ENCODE data around the gene MYL12A.
"Not testable (repeated sequence)": the region's sequence is repeated elsewhere in the genome, so short reads cannot be mapped to it uniquely, and the experiment has no call there.

MYL12A gene

DNA sequence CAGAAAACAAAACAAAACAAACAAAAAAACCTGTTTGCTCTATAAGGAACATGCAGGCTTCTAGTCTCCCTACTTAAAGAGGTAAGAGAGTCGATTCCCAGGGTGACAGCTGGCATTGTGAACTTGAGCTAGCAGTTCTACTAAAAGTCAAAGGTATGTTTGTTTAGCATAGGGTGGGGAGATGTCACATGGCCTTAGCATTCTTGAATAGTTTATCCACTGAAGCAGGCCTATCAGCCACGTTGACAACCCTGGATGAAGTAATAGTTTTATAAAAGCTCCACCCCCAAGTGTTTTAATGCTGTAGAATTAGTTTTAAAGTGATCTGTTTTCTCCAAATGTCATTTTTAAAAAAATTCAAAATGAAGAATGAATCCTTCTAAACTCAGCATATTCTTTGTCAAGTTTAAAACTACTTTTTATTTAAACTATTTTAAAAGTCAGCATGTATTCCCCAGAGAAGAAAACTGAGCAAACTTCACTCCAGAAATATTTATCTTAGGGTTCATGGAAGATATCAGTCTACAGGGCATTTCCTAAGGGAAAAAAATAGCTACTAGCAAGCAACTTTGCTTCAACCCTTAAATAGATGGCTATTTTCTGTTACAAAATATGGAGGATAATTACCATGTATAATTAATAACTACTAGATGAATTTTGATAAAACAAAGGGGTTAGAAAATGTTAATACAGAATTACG lies 29.5 kb upstream of the MYL12A start:
- H3K36me3 ChIP-seq (ENCODE audit: insufficient read depth, low read length): no peaks in the 10 kb centered on the region
- H2AFZ ChIP-seq (ENCODE audit: low read depth, low read length): no peak overlapping the region
- no peak overlapping the region for H3K4me3 ChIP-seq (ENCODE audit: low read length)
- H3K9me3 ChIP-seq (ENCODE audit: low read length): no peaks in the 10 kb centered on the region
- peaks cover 20% of the 10 kb centered on the region for H3K4me1 ChIP-seq (ENCODE audit: insufficient read depth, low read length)
- H3K27me3 ChIP-seq (ENCODE audit: insufficient read depth, low read length): no peaks in the 10 kb centered on the region

DNA sequence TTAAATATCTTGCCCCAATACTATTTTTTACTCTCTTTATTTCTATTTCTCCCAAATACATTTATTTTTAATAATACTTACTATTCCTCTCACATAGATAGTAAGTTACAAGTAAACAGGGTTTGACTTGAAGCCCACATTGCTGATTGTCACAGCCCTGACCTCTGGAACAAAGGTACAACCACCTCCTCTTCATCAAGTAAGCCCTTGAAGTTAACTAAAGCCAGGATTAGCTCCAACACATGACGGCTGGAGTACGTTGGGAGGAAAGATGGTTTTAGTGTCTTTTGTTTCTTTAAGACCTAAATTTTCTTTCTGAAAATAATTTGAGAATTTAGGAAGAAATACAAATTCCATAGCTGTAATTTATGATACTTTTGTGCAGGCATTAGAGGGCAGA lies 28.8 kb upstream of the MYL12A start:
- Histone ChIP-seq H3K4me3 (ENCODE audit: low read length) (no peak overlapping the region), H2AFZ (ENCODE audit: low read depth, low read length) (peak overlapping the region; percentile 63), H3K9me3 (ENCODE audit: low read length) (no peaks in the 10 kb centered on the region), H3K4me1 (ENCODE audit: insufficient read depth, low read length) (peaks cover 20% of the 10 kb centered on the region), H3K36me3 (ENCODE audit: insufficient read depth, low read length) (no peaks in the 10 kb centered on the region), H3K27me3 (ENCODE audit: insufficient read depth, low read length) (no peaks in the 10 kb centered on the region)

DNA sequence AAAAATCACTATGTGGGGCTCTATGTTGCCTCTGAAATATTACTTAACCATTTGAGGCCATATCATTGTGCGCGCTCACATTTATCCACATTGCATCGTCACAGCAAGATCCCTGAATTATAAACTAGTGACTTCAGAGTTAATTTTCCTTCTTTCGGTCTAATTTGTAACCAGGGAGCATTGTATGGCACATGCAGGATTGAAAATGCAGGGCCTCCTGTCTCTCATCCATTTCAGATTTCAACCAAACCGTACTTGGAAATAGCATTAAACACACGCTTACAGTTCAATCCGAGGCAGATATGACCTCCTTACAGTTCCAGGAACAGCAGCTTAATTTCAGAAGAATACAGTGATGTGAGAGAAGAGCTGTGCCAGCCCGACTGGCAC lies 28.4 kb upstream of the MYL12A start:
- Histone ChIP-seq H3K36me3 (ENCODE audit: insufficient read depth, low read length) (no peaks in the 10 kb centered on the region), H3K27me3 (ENCODE audit: insufficient read depth, low read length) (no peaks in the 10 kb centered on the region), H3K4me3 (ENCODE audit: low read length) (no peak overlapping the region), H3K9me3 (ENCODE audit: low read length) (no peaks in the 10 kb centered on the region), H3K4me1 (ENCODE audit: insufficient read depth, low read length) (peaks cover 20% of the 10 kb centered on the region), H2AFZ (ENCODE audit: low read depth, low read length) (peak overlapping the region; percentile 63)

GRCh38 chr18:3219631-3220335 lies 27.8 kb upstream of the MYL12A start, which contains the start of gene MYOM1:
Gene MYOM1 (minus strand): TSS chr18:3219968. CDS start chr18:3215223, 4,745 bp downstream.
- H3K4me3 ChIP-seq (ENCODE audit: low read length): no peak within 1 kb of the TSS
- no peaks in the 10 kb centered on the region for H3K36me3 ChIP-seq (ENCODE audit: insufficient read depth, low read length)
- no peaks in the 10 kb centered on the region for H3K27me3 ChIP-seq (ENCODE audit: insufficient read depth, low read length)
- H3K9me3 ChIP-seq (ENCODE audit: low read length): no peaks in the 10 kb centered on the region
- peak within 1 kb of the TSS; percentile 63 for H2AFZ ChIP-seq (ENCODE audit: low read depth, low read length)
- peaks cover 20% of the 10 kb centered on the region for H3K4me1 ChIP-seq (ENCODE audit: insufficient read depth, low read length)

DNA sequence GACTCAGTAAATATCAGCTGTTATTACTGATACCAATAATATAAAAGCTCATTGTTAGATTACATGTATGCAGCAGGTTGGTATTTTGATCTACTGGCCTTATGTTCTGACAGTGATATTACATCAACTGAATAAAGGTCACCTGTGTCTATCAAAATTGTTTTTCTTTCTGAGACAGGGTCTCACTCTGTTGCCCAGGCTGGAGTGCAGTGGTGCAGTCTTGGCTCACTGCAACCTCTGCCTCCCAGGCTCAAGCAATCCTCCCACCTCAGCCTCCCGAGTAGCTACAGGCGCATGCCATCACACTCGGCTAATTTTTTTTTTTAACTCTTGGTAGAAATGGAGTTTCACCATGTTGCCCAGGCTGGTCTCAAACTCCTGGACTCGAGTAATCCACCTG lies 26.7 kb upstream of the MYL12A start:
- not testable (repeated sequence) for H3K36me3 ChIP-seq (ENCODE audit: insufficient read depth, low read length); H2AFZ ChIP-seq (ENCODE audit: low read depth, low read length); H3K4me3 ChIP-seq (ENCODE audit: low read length); H3K9me3 ChIP-seq (ENCODE audit: low read length); H3K27me3 ChIP-seq (ENCODE audit: insufficient read depth, low read length)
- peaks cover 24% of the 10 kb centered on the region for H3K4me1 ChIP-seq (ENCODE audit: insufficient read depth, low read length)

- H3K4me1 ChIP-seq (ENCODE audit: insufficient read depth, low read length): peaks cover 24% of the 10 kb centered on the region
- no peak overlapping the region for H3K4me3 ChIP-seq (ENCODE audit: low read length)
- H3K9me3 ChIP-seq (ENCODE audit: low read length): no peaks in the 10 kb centered on the region
- no peaks in the 10 kb centered on the region for H3K27me3 ChIP-seq (ENCODE audit: insufficient read depth, low read length)
- no peaks in the 10 kb centered on the region for H3K36me3 ChIP-seq (ENCODE audit: insufficient read depth, low read length)
- no peak overlapping the region for H2AFZ ChIP-seq (ENCODE audit: low read depth, low read length)
Observed at GRCh38 chr18:3221496-3221895, 26.1 kb upstream of the MYL12A start.

- Histone ChIP-seq H3K27me3 (ENCODE audit: insufficient read depth, low read length) (no peaks in the 10 kb centered on the region), H3K4me3 (ENCODE audit: low read length) (no peak overlapping the region), H3K36me3 (ENCODE audit: insufficient read depth, low read length) (no peaks in the 10 kb centered on the region), H2AFZ (ENCODE audit: low read depth, low read length) (no peak overlapping the region), H3K9me3 (ENCODE audit: low read length) (no peaks in the 10 kb centered on the region), H3K4me1 (ENCODE audit: insufficient read depth, low read length) (peaks cover 17% of the 10 kb centered on the region)
Observed at GRCh38 chr18:3223356-3223755, 24.2 kb upstream of the MYL12A start.

GRCh38 chr18:3224223-3224622 lies 23.4 kb upstream of the MYL12A start:
- Histone ChIP-seq H3K36me3 (ENCODE audit: insufficient read depth, low read length) (no peaks in the 10 kb centered on the region), H2AFZ (ENCODE audit: low read depth, low read length) (no peak overlapping the region), H3K27me3 (ENCODE audit: insufficient read depth, low read length) (no peaks in the 10 kb centered on the region), H3K4me1 (ENCODE audit: insufficient read depth, low read length) (peaks cover 9% of the 10 kb centered on the region), H3K9me3 (ENCODE audit: low read length) (no peaks in the 10 kb centered on the region), H3K4me3 (ENCODE audit: low read length) (no peak overlapping the region)

- Histone ChIP-seq H3K27me3 (ENCODE audit: insufficient read depth, low read length) (no peaks in the 10 kb centered on the region), H3K36me3 (ENCODE audit: insufficient read depth, low read length) (no peaks in the 10 kb centered on the region), H2AFZ (ENCODE audit: low read depth, low read length) (no peak overlapping the region), H3K9me3 (ENCODE audit: low read length) (no peaks in the 10 kb centered on the region), H3K4me1 (ENCODE audit: insufficient read depth, low read length) (peaks cover 5% of the 10 kb centered on the region), H3K4me3 (ENCODE audit: low read length) (no peak overlapping the region)
Observed at GRCh38 chr18:3225588-3225987, 22.0 kb upstream of the MYL12A start.

GRCh38 chr18:3226048-3226447 lies 21.6 kb upstream of the MYL12A start:
- no peak overlapping the region for H2AFZ ChIP-seq (ENCODE audit: low read depth, low read length)
- no peak overlapping the region for H3K4me3 ChIP-seq (ENCODE audit: low read length)
- no peaks in the 10 kb centered on the region for H3K27me3 ChIP-seq (ENCODE audit: insufficient read depth, low read length)
- no peaks in the 10 kb centered on the region for H3K9me3 ChIP-seq (ENCODE audit: low read length)
- H3K36me3 ChIP-seq (ENCODE audit: insufficient read depth, low read length): no peaks in the 10 kb centered on the region
- peaks cover 5% of the 10 kb centered on the region for H3K4me1 ChIP-seq (ENCODE audit: insufficient read depth, low read length)

DNA sequence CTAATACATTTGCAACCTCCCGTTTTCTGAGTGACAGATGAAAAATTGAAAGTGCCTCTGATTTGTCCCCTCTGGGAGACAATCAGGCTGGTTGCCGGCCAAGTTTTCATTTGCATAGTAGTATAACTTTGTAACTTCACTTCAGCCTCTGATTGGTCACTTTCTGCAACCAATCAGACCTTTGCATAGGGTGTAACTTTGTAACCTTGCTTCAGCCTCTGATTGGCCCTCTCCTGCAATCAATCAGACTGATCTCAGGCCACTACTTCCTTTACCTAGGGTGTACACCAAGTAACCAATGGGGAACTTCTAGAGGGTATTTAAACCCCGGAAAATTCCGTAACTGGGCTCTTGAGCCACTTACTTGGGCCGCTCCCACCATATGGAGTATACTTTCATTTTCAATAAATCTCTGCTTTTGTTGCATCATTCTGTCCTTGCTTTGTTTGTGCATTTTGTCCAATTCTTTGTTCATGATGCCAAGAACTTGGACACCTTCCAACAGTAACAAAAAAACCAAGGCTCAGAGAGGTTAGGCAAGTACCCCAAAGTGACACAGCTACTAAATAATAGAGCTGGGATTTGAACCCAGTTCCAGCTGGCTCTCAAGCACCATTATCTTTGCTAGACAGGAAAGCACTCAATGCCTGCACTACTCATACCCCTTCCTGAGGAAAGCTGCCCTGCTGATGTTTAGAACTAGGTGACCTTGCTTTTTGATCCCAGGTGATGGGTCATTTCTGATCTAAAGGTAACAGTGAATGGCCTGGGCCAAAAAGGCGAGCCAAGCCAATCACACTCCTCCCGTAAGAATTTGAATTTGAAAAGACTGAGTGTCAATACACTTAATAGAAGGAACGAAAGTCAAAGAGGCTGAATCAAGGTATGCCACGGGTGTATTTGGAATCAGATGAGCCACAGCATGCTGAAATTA lies 16.9 kb upstream of the MYL12A start:
- no peaks in the 10 kb centered on the region for H3K4me1 ChIP-seq (ENCODE audit: insufficient read depth, low read length)
- H2AFZ ChIP-seq (ENCODE audit: low read depth, low read length): no peak overlapping the region
- H3K27me3 ChIP-seq (ENCODE audit: insufficient read depth, low read length): no peaks in the 10 kb centered on the region
- H3K36me3 ChIP-seq (ENCODE audit: insufficient read depth, low read length): no peaks in the 10 kb centered on the region
- H3K4me3 ChIP-seq (ENCODE audit: low read length): no peak overlapping the region
- H3K9me3 ChIP-seq (ENCODE audit: low read length): no peaks in the 10 kb centered on the region

GRCh38 chr18:3233004-3233403 lies 14.6 kb upstream of the MYL12A start:
- H2AFZ ChIP-seq (ENCODE audit: low read depth, low read length): no peak overlapping the region
- no peak overlapping the region for H3K4me3 ChIP-seq (ENCODE audit: low read length)

More at GRCh38 chr18:3233004-3233403, 14.6 kb upstream of the MYL12A start:
- no peaks in the 10 kb centered on the region for H3K27me3 ChIP-seq (ENCODE audit: insufficient read depth, low read length)
- H3K36me3 ChIP-seq (ENCODE audit: insufficient read depth, low read length): no peaks in the 10 kb centered on the region
- H3K4me1 ChIP-seq (ENCODE audit: insufficient read depth, low read length): no peaks in the 10 kb centered on the region
- H3K9me3 ChIP-seq (ENCODE audit: low read length): no peaks in the 10 kb centered on the region
